NOMO-1 (cell line): ENCODE measurements around the gene TAL1.
A peak's percentile ranks its signal among the peaks of the same experiment; 100 is the strongest.
"Not testable (repeated sequence)": the region's sequence is repeated elsewhere in the genome, so short reads cannot be mapped to it uniquely, and the experiment has no call there.

Experiments used
- DNase-seq, 2 experiments: peaks; one replicate each; lab custom pipeline; 2025; ENCODE audit not compliant: unreplicated experiment in 2 of 2; lab: John Stamatoyannopoulos, UW

TAL1 gene

GRCh38 chr1:47213230-47213963 is 18.6 kb downstream of the TAL1 start:
- DNase-seq: no peak

GRCh38 chr1:47212636-47213229 is 19.3 kb downstream of the TAL1 start:
- no peak for DNase-seq

GRCh38 chr1:47211796-47212269 is 20.2 kb downstream of the TAL1 start:
- DNase-seq: no peak

GRCh38 chr1:47210666-47211065 is 21.4 kb downstream of the TAL1 start:
- no peak for DNase-seq

GRCh38 chr1:47209725-47210325 is 22.2 kb downstream of the TAL1 start:
- DNase-seq: no peak

GRCh38 chr1:47209091-47209490 is 22.9 kb downstream of the TAL1 start:
- no peak for DNase-seq

GRCh38 chr1:47208374-47208850 is 23.6 kb downstream of the TAL1 start:
- DNase-seq: no peak

GRCh38 chr1:47207803-47208373 is 24.1 kb downstream of the TAL1 start:
- DNase-seq: no peak

- no peak for DNase-seq
These were observed 26.1 kb downstream of the TAL1 start for GRCh38 chr1:47205918-47206317.

- DNase-seq: not testable (repeated sequence)
These were observed 28.5 kb downstream of the TAL1 start for GRCh38 chr1:47203504-47203903.

GRCh38 chr1:47201179-47201578 is 30.8 kb downstream of the TAL1 start:
- DNase-seq: no peak

- no peak for DNase-seq
These were observed 33.8 kb downstream of the TAL1 start for GRCh38 chr1:47198214-47198613.

GRCh38 chr1:47196622-47197021 is 35.4 kb downstream of the TAL1 start:
- DNase-seq: no peak

- DNase-seq: not testable (repeated sequence)
These were observed 36.0 kb downstream of the TAL1 start for GRCh38 chr1:47195981-47196380.

GRCh38 chr1:47194311-47194710 is 37.7 kb downstream of the TAL1 start:
- no peak for DNase-seq

GRCh38 chr1:47193496-47193895 is 38.5 kb downstream of the TAL1 start:
- not testable (repeated sequence) for DNase-seq

- DNase-seq: peak; percentile 33 to 56
These were observed 39.3 kb downstream of the TAL1 start for GRCh38 chr1:47192458-47193384.

GRCh38 chr1:47191940-47192457 is 40.0 kb downstream of the TAL1 start:
- DNase-seq: no peak

- no peak for DNase-seq
These were observed 41.2 kb downstream of the TAL1 start for GRCh38 chr1:47190857-47191256.

- no peak for DNase-seq
These were observed 41.5 kb downstream of the TAL1 start for GRCh38 chr1:47190509-47190855.
